GM13976 (cell line): Measurements from ENCODE around the gene C18orf63.

Source experiments
- DNase-seq: peaks from one replicate; pipeline ENCODE4 v3.0.0; 2012; ENCODE audit warnings: low spot score
- CTCF ChIP-seq: IDR thresholded peaks from 2 replicates; pipeline ENCODE4 v1.5.1; 2012; ENCODE audit warnings: borderline replicate concordance, mild to moderate bottlenecking; ENCODE audit not compliant: insufficient read depth; ENCODE audit errors: extremely low read depth, missing control alignments, control extremely low read depth
- in situ Hi-C: fragments of 300-500 bp; cut with MboI; formaldehyde crosslinking; loops from one replicate; pipeline ENCODE4 v1.12.0; 2022; ENCODE audit warnings: low sequenced_read_pairs, mixed read lengths, inconsistent platforms; ENCODE audit not compliant: unreplicated experiment

The C18orf63 gene

GRCh38 chr18:74388227-74388626 lies 72.6 kb downstream of the C18orf63 start:
- no peak for TF ChIP-seq CTCF
- DNase-seq = no peak
- in situ Hi-C loops = no loop called here

GRCh38 chr18:74389171-74389927 lies 73.7 kb downstream of the C18orf63 start:
- in situ Hi-C loops = no loop called here
- TF ChIP-seq CTCF = no peak
- DNase-seq = no peak

- no peak for DNase-seq
- in situ Hi-C loops = no loop called here
- no peak for TF ChIP-seq CTCF
Measured at GRCh38 chr18:74389991-74390390, 74.4 kb downstream of the C18orf63 start.

- DNase-seq = no peak
- in situ Hi-C loops = no loop called here
- no peak for TF ChIP-seq CTCF
Measured at GRCh38 chr18:74390900-74391299, 75.3 kb downstream of the C18orf63 start.

- no peak for DNase-seq
- no peak for TF ChIP-seq CTCF
- in situ Hi-C loops = no loop called here
Measured at GRCh38 chr18:74392323-74392722, 76.7 kb downstream of the C18orf63 start.

GRCh38 chr18:74395006-74395405 lies 79.4 kb downstream of the C18orf63 start:
- no peak for DNase-seq
- TF ChIP-seq CTCF = no peak
- in situ Hi-C loops = no loop called here
